Stimulated activated CD8-positive, alpha-beta memory T cell treated with anti-CD3 and anti-CD28 coated beads, Interleukin-4, amount 100 ng/mL, for 1 hour (primary cell): ENCODE results near the gene IDI1.
A peak's percentile ranks its signal among the peaks of the same experiment; 100 is the strongest.
"Not testable (repeated sequence)": the region's sequence is repeated elsewhere in the genome, so short reads cannot be mapped to it uniquely, and the experiment has no call there.

Experiments
- DNase-seq, 2 donors: peaks; one replicate each; pipeline ENCODE4 v3.0.0-alpha.2; 2020; ENCODE audit warnings: low read depth in 2 of 2, low spot score in 1 of 2

Gene IDI1

GRCh38 chr10:1048732-1049424, at the start of gene IDI1:
IDI1 (minus strand) TSS chr10:1049119; CDS start chr10:1049003, 116 bp downstream.
- peak; percentile 91 to 94 for DNase-seq

GRCh38 chr10:1097436-1097835, 48.5 kb upstream of the IDI1 start:
- DNase-seq = no peak

- no peak for DNase-seq
Observed at GRCh38 chr10:1096287-1096889, 47.5 kb upstream of the IDI1 start.

GRCh38 chr10:1095498-1095897, 46.6 kb upstream of the IDI1 start:
- no peak for DNase-seq

GRCh38 chr10:1094112-1095057, 45.5 kb upstream of the IDI1 start:
- DNase-seq = no peak

- DNase-seq = no peak
Observed at GRCh38 chr10:1093696-1094095, 44.8 kb upstream of the IDI1 start.

GRCh38 chr10:1090696-1091095, 41.8 kb upstream of the IDI1 start:
- no peak for DNase-seq

GRCh38 chr10:1089017-1089689, 40.2 kb upstream of the IDI1 start:
- DNase-seq = no peak

- DNase-seq = no peak
Observed at GRCh38 chr10:1086787-1087186, 37.9 kb upstream of the IDI1 start.

GRCh38 chr10:1085258-1085657, 36.3 kb upstream of the IDI1 start:
- DNase-seq = no peak

GRCh38 chr10:1084011-1084950, 35.4 kb upstream of the IDI1 start:
- no peak for DNase-seq

- DNase-seq = no peak
Observed at GRCh38 chr10:1083581-1083980, 34.7 kb upstream of the IDI1 start.

- no peak for DNase-seq
Observed at GRCh38 chr10:1078668-1079067, 29.7 kb upstream of the IDI1 start.

- no peak for DNase-seq
Observed at GRCh38 chr10:1074748-1075308, 25.9 kb upstream of the IDI1 start.

GRCh38 chr10:1074052-1074747, 25.3 kb upstream of the IDI1 start:
- no peak for DNase-seq

GRCh38 chr10:1070919-1071318, 22.0 kb upstream of the IDI1 start:
- DNase-seq = no peak

- no peak for DNase-seq
Observed at GRCh38 chr10:1068380-1069361, 19.8 kb upstream of the IDI1 start.

- not testable (repeated sequence) for DNase-seq
Observed at GRCh38 chr10:1066734-1067133, 17.8 kb upstream of the IDI1 start.
